ENCODE measurements around the gene USP7. TPM values are rescaled to one million over a fixed set of nuclear protein-coding genes. Genes with fewer than 3 reads are reported as not detected.

USP7 gene
- total and polyA plus RNA-seq, 3 donors from 2014 or later = 159 to 173 (median 172) TPM

DNA sequence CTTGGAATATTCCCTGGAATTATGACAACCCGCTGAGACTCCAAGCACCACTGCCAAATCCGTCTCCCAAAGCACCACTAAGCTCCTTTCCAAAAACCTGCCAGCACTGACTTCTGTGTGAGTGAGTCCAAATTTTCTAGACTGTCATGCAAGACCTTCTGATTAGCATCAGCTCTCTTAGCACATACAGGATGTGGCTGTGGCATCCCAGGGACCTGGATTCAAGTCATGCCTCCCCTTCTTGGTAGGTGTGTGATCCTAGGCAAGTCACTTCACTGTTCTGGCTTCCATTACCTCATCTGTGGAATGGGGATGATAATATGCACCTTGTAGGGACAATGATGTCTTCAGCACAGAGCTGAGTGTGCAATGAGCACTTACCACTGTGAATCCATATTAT lies 38.3 kb upstream of the USP7 start:
- 85 to 97% methylated on average over 2 of the region's 2 CpGs for WGBS, 2 donors
- Histone ChIP-seq H3K27me3 (no peaks in the 10 kb centered on the region), H3K4me3 (no peak overlapping the region), H3K9me3 (no peaks in the 10 kb centered on the region), H3K36me3 (ENCODE audit: low read depth, missing control alignments) (no peaks in the 10 kb centered on the region), H3K4me1 (no peaks in the 10 kb centered on the region), H3K27ac (no peak overlapping the region)
- TF ChIP-seq POLR2A (IDR thresholded peaks at IDR 0.05) = no peak
- TF ChIP-seq, protein P1, sequence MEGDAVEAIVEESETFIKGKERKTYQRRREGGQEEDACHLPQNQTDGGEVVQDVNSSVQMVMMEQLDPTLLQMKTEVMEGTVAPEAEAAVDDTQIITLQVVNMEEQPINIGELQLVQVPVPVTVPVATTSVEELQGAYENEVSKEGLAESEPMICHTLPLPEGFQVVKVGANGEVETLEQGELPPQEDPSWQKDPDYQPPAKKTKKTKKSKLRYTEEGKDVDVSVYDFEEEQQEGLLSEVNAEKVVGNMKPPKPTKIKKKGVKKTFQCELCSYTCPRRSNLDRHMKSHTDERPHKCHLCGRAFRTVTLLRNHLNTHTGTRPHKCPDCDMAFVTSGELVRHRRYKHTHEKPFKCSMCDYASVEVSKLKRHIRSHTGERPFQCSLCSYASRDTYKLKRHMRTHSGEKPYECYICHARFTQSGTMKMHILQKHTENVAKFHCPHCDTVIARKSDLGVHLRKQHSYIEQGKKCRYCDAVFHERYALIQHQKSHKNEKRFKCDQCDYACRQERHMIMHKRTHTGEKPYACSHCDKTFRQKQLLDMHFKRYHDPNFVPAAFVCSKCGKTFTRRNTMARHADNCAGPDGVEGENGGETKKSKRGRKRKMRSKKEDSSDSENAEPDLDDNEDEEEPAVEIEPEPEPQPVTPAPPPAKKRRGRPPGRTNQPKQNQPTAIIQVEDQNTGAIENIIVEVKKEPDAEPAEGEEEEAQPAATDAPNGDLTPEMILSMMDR (IDR thresholded peaks at IDR 0.05) = no peak
- intact Hi-C loops (cut with DNase I; ENCODE audit: low total_unique reads) = no loop called here
- no peak for DNase-seq

DNA sequence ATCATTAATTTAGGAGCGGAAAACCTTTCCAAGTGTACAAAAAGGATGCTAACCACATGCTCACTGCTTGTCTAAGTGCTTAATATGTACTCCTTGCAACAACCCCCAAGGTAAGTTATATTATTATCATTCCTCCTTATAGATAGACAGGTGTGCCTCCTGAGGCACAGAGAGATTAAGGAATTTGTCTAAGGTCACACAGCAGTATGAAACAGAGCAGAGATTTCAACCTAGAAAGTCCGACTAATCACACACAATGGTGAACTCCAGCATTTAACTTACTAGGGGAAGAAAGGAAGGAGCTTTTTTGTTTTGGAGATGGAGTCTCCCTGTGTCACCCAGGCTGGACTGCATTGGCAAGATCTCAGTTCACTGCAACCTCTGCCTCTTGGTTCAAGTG lies 37.0 kb upstream of the USP7 start:
- Histone ChIP-seq H3K36me3 (ENCODE audit: low read depth, missing control alignments) (no peaks in the 10 kb centered on the region), H3K4me1 (peaks cover 4% of the 10 kb centered on the region), H3K27ac (no peak overlapping the region), H3K4me3 (no peak overlapping the region), H3K9me3 (no peaks in the 10 kb centered on the region), H3K27me3 (no peaks in the 10 kb centered on the region)
- intact Hi-C loops (cut with DNase I; ENCODE audit: low total_unique reads) = no loop called here
- no peak for DNase-seq
- WGBS, 2 donors = 93 to 97% methylated on average over 2 of the region's 2 CpGs
- no peak for TF ChIP-seq POLR2A (IDR thresholded peaks at IDR 0.05)
- TF ChIP-seq, protein P1 (IDR thresholded peaks at IDR 0.05) = no peak

DNA sequence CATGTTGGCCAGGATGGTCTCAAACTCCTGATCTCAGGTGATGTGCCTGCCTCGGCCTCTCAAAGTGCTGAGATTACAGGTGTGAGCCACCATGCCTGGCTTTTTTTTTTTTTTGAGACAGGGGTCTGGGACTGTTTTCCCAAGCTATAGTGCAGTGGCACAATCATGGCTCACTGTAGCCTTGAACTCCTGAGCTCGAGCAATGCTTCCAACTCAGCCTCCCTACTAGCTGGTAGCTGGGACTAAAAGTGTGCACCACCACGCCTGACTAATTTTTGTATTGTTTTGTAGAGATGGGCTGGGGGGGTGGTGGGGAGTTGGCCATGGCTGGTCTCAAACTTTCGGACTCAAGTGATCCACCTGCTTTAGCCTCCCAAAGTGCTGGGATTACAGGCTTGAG lies 36.1 kb upstream of the USP7 start:
- intact Hi-C loops (cut with DNase I; ENCODE audit: low total_unique reads) = no loop called here
- TF ChIP-seq, protein P1 (IDR thresholded peaks at IDR 0.05) = no peak
- no peak for TF ChIP-seq POLR2A (IDR thresholded peaks at IDR 0.05)
- peaks cover 4% of the 10 kb centered on the region for H3K4me1 ChIP-seq
- no peak for DNase-seq
- no peak overlapping the region for H3K27ac ChIP-seq
- no peaks in the 10 kb centered on the region for H3K9me3 ChIP-seq
- no peaks in the 10 kb centered on the region for H3K36me3 ChIP-seq (ENCODE audit: low read depth, missing control alignments)
- H3K4me3 ChIP-seq = no peak overlapping the region
- no peaks in the 10 kb centered on the region for H3K27me3 ChIP-seq
- WGBS, 2 donors = 69 to 81% methylated on average over 4 of the region's 4 CpGs

DNA sequence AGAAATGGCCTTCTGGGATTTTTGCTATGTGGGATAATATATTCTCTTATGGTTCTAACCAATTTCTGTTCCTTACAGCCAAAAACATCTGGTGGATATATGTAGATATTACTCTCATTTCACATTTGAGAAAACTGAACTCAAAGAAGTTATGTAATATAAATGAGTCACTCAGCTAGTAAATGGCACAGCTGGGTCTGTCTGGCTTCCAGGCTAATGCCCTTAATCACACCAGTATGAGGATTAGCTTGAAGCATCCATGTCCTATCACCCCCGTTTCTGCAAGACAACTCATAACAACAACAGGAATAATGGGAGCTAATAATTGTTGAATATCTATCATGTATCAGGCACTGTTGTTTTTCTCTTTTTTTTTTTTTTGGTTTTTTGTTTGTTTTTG lies 34.4 kb upstream of the USP7 start:
- DNase-seq = no peak
- no peak overlapping the region for H3K4me3 ChIP-seq
- no peaks in the 10 kb centered on the region for H3K9me3 ChIP-seq
- peaks cover 4% of the 10 kb centered on the region for H3K4me1 ChIP-seq
- WGBS, 2 donors = 53 to 65% methylated on average over 1 of the region's 1 CpG
- intact Hi-C loops (cut with DNase I; ENCODE audit: low total_unique reads) = no loop called here
- TF ChIP-seq, protein P1 (IDR thresholded peaks at IDR 0.05) = no peak
- no peak for TF ChIP-seq POLR2A (IDR thresholded peaks at IDR 0.05)
- no peak overlapping the region for H3K27ac ChIP-seq
- no peaks in the 10 kb centered on the region for H3K27me3 ChIP-seq
- no peaks in the 10 kb centered on the region for H3K36me3 ChIP-seq (ENCODE audit: low read depth, missing control alignments)

DNA sequence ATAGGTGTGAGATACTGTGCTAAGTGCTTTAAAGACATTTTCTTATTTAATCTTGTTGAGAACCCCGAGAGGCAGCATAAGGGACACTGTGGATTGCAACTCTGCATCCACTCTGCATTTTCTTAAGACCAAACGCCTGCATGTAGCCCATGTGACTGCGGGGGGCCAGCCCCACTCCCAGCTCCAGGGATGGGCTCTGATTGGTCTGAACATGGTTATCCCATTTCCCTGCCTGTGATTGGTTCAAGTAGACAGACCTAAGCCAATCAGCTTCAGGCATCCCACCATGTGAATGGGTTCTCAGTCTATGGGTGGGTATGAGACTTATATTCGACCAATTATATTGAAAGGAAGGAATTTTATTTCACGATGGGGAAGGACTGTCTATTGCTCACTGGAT lies 33.2 kb upstream of the USP7 start:
- 33 to 54% methylated on average over 5 of the region's 5 CpGs for WGBS, 2 donors
- Histone ChIP-seq H3K9me3 (no peaks in the 10 kb centered on the region), H3K27me3 (no peaks in the 10 kb centered on the region), H3K4me3 (no peak overlapping the region), H3K27ac (no peak overlapping the region), H3K4me1 (peaks cover 4% of the 10 kb centered on the region), H3K36me3 (ENCODE audit: low read depth, missing control alignments) (no peaks in the 10 kb centered on the region)
- TF ChIP-seq, protein P1 (IDR thresholded peaks at IDR 0.05) = no peak
- no peak for TF ChIP-seq POLR2A (IDR thresholded peaks at IDR 0.05)
- DNase-seq = peak; percentile 74
- intact Hi-C loops (cut with DNase I; ENCODE audit: low total_unique reads) = no loop called here

All from testis (tissue), 3 donors.